Keratinocyte (primary cell): ENCODE results near the gene HOXB6.

Source experiments
- CTCF ChIP-seq, 3 experiments: IDR thresholded peaks in 1 of 3; conservative IDR thresholded peaks in 1 of 3; optimal IDR thresholded peaks in 1 of 3; 2 replicates in 2 of 3; 3 replicates in 1 of 3; pipeline versions ENCODE3 to v1.5.1; 2011; ENCODE audit warnings: low read length in 3 of 3, mild to moderate bottlenecking in 3 of 3, moderate library complexity in 2 of 3, control low read depth in 1 of 3, inconsistent platforms in 1 of 3; ENCODE audit not compliant: insufficient read depth in 2 of 3; ENCODE audit errors: extremely low read depth in 1 of 3
- EZH2 ChIP-seq: IDR thresholded peaks from one replicate; pipeline ENCODE4 v1.6.1; 2012; ENCODE audit warnings: inconsistent platforms, mild to moderate bottlenecking, low read length, moderate library complexity

- no peak for TF ChIP-seq CTCF (optimal IDR thresholded peaks at IDR 0.05 in 1 of 3, IDR thresholded peaks at IDR 0.05 in 1 of 3, conservative IDR thresholded peaks at IDR 0.05 in 1 of 3; ENCODE audit: extremely low read depth in 1 of 3, insufficient read depth in 2 of 3, low read length in 3 of 3)
- TF ChIP-seq EZH2, result no peak
Measured at GRCh38 chr17:48596735-48597527, 7.9 kb downstream of the HOXB6 start.
